ENCODE measurements around the gene RCAN2.

RCAN2 gene

DNA sequence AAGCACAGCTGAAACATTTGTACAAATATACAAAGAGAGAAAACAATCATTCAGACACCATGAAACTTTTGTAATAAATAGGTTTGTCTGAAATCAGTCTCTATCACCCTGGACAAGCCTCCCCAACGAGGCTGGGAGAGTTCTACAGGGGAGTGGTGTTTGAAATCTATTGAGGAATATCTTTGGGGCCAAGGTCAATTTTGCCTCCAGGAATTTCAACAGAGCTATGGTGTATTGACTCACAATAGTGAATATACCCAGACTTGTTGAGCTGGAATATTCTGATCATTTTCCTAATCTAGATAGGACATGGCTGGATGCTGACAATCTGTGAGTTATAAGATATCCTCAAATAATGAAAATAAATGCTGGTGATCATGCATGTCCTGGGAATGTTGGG, 269.0 kb downstream of the RCAN2 start:
- Histone ChIP-seq H3K36me3 (ENCODE audit: control insufficient read depth, insufficient read depth, low read length) (no peaks in the 10 kb centered on the region), H3K27me3 (replicated peaks; ENCODE audit: control insufficient read depth, insufficient read depth, low read length) (no peaks in the 10 kb centered on the region), H3K4me3 (replicated peaks; ENCODE audit: low read depth, low read length) (no peak overlapping the region)
- TF ChIP-seq, protein P1, sequence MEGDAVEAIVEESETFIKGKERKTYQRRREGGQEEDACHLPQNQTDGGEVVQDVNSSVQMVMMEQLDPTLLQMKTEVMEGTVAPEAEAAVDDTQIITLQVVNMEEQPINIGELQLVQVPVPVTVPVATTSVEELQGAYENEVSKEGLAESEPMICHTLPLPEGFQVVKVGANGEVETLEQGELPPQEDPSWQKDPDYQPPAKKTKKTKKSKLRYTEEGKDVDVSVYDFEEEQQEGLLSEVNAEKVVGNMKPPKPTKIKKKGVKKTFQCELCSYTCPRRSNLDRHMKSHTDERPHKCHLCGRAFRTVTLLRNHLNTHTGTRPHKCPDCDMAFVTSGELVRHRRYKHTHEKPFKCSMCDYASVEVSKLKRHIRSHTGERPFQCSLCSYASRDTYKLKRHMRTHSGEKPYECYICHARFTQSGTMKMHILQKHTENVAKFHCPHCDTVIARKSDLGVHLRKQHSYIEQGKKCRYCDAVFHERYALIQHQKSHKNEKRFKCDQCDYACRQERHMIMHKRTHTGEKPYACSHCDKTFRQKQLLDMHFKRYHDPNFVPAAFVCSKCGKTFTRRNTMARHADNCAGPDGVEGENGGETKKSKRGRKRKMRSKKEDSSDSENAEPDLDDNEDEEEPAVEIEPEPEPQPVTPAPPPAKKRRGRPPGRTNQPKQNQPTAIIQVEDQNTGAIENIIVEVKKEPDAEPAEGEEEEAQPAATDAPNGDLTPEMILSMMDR (IDR thresholded peaks at IDR 0.05; ENCODE audit: insufficient read depth, low read length, poor library complexity, severe bottlenecking), result no peak
- no peak for DNase-seq (ENCODE audit: extremely low read depth, insufficient read length)

DNA sequence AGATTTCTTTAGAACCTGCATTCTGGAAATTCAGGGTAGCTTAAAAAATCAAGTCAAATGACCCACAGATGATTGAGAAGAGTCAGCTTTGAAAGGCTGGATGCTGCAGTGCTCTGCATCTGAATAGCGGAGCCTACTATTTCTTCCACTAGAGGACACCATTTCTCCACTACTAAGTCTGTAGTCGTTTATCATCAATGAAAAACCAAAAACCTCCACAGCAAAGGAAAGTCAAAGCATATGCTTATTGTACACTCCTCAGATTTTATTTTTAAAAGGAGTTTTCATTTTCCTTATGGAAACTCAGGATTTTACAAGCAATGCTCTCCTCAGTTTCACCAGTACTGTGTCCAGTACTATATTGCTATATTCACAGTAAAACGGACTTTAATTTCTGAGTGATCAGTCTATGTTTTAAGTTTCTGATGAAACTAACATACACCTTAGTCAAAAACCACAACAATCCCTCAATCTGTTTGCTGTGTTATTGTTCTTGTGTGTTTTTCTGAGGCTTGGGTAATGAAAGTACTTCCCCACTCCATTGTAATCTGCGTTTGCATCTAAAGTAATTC, 269.9 kb downstream of the RCAN2 start:
- no peak for DNase-seq (ENCODE audit: extremely low read depth, insufficient read length)
- Histone ChIP-seq H3K27me3 (replicated peaks; ENCODE audit: control insufficient read depth, insufficient read depth, low read length) (no peaks in the 10 kb centered on the region), H3K36me3 (ENCODE audit: control insufficient read depth, insufficient read depth, low read length) (no peaks in the 10 kb centered on the region), H3K4me3 (replicated peaks; ENCODE audit: low read depth, low read length) (no peak overlapping the region)
- TF ChIP-seq, protein P1 (IDR thresholded peaks at IDR 0.05; ENCODE audit: insufficient read depth, low read length, poor library complexity, severe bottlenecking), result peak; percentile 84

DNA sequence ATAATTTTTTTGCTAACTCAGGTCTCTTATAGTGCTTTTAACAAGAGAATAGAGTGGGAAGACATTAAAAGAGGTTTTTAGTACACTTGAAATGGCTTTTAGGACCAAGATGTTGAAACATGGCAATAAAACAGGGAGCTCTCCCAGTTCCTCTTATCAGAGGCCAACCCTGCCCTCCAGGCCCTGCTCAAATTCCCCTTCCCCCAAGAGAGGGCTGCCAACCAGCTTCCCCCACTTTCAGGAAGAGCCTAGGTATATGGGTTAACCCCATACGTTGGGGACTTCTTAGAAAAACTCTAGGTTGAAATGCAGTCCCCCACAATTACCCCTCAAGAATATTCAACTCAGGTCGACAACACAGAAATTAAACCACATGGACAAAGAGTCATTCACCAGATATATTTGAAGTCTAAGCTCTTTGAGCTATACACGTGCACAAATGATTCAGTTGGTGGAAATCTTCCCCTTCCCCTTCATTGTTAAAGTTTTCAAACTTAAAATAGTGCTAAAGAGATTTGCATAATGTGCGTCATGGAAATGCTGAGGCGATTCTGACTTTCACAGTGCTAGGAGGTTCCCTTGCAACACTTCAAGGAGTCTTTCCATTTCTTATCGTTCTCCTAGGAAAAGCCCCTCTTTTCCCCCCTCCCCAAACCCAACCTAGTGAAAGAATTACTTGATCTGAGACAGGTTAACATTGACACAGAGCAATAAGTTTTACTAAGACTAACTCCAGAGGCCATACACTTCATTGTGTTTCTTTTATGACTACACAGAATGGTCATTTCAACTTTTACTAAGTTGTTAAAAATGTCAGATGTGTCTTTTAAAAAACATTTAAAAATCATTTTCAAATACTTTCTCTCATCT, 270.7 kb downstream of the RCAN2 start:
- TF ChIP-seq, protein P1 (IDR thresholded peaks at IDR 0.05; ENCODE audit: insufficient read depth, low read length, poor library complexity, severe bottlenecking), result no peak
- H3K36me3 ChIP-seq (ENCODE audit: control insufficient read depth, insufficient read depth, low read length), result no peaks in the 10 kb centered on the region
- H3K27me3 ChIP-seq (replicated peaks; ENCODE audit: control insufficient read depth, insufficient read depth, low read length), result no peaks in the 10 kb centered on the region
- H3K4me3 ChIP-seq (replicated peaks; ENCODE audit: low read depth, low read length), result peak overlapping the region; percentile 18; the same call in 1 of the 2 replicates
- peak; percentile 43 for DNase-seq (ENCODE audit: extremely low read depth, insufficient read length)

DNA sequence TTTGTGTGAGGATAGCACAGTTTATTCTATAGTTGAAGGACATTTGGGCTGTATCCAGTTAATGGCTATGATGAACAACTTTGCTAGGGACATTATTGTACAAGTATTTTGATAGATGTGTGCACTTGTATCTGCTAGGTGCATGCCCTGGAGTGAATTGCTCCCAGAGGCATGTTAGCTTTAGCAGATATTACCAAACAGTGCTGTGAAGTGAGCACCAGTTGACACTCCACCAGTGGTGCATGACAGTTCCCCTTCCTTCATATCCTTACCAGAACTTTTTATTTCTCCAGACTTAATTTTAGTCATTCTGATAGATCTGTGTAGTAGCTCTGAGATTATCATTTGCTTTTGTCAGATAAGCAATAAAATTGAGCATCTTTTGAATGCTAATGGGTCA, 271.6 kb downstream of the RCAN2 start:
- Histone ChIP-seq H3K27me3 (replicated peaks; ENCODE audit: control insufficient read depth, insufficient read depth, low read length) (no peaks in the 10 kb centered on the region), H3K36me3 (ENCODE audit: control insufficient read depth, insufficient read depth, low read length) (no peaks in the 10 kb centered on the region), H3K4me3 (replicated peaks; ENCODE audit: low read depth, low read length) (no peak overlapping the region)
- no peak for DNase-seq (ENCODE audit: extremely low read depth, insufficient read length)
- TF ChIP-seq, protein P1 (IDR thresholded peaks at IDR 0.05; ENCODE audit: insufficient read depth, low read length, poor library complexity, severe bottlenecking), result no peak

DNA sequence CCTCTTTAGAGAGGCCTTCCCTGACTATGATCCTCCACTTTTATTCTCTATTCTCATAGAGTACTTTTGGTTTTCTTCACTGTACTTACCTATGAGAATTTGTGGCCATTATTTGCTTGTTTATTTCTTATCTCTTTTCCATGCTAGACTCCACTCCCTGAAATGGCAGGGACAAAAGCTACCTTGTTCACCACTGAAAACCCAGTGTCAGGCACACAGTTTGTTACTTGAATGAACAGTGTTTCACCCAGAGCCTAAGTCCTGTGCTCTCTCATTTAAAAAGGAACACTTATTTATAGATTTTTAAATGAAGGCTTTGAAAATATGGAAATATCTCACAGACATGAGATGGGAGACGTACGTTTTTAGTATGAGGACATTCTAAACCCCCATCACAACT, 272.8 kb downstream of the RCAN2 start:
- Histone ChIP-seq H3K4me3 (replicated peaks; ENCODE audit: low read depth, low read length) (no peak overlapping the region), H3K27me3 (replicated peaks; ENCODE audit: control insufficient read depth, insufficient read depth, low read length) (no peaks in the 10 kb centered on the region), H3K36me3 (ENCODE audit: control insufficient read depth, insufficient read depth, low read length) (no peaks in the 10 kb centered on the region)
- DNase-seq (ENCODE audit: extremely low read depth, insufficient read length), result no peak
- TF ChIP-seq, protein P1 (IDR thresholded peaks at IDR 0.05; ENCODE audit: insufficient read depth, low read length, poor library complexity, severe bottlenecking), result no peak

All from GM06990 (cell line).